HUES48 (cell line): ENCODE measurements around the gene PATE3.

Experiments
- H3K27ac ChIP-seq: one replicate; pipeline ENCODE4 v1.7.0; 2013; ENCODE audit warnings: low read depth, low read length, inconsistent platforms
- H3K27me3 ChIP-seq: 2 replicates; pipeline ENCODE4 v1.6.1; 2013; ENCODE audit warnings: mild to moderate bottlenecking, low read length; ENCODE audit not compliant: control insufficient read depth, insufficient read depth
- H3K36me3 ChIP-seq: 2 replicates; pipeline ENCODE4 v1.6.1; 2013; ENCODE audit warnings: low read length; ENCODE audit not compliant: control insufficient read depth, insufficient read depth
- H3K4me1 ChIP-seq: 2 replicates; pipeline ENCODE4 v1.6.1; 2013; ENCODE audit warnings: mild to moderate bottlenecking, low read length; ENCODE audit not compliant: control insufficient read depth, insufficient read depth
- H3K4me3 ChIP-seq: 2 replicates; pipeline ENCODE4 v1.5.1; 2013; ENCODE audit warnings: mild to moderate bottlenecking, low read depth, low read length
- H3K9ac ChIP-seq: 2 replicates; pipeline ENCODE4 v1.6.1; 2013; ENCODE audit warnings: mild to moderate bottlenecking, low read depth, low read length, moderate library complexity
- H3K9me3 ChIP-seq: 2 replicates; pipeline ENCODE4 v1.6.1; 2013; ENCODE audit warnings: low read length; ENCODE audit not compliant: control insufficient read depth, insufficient read depth

The PATE3 gene

DNA sequence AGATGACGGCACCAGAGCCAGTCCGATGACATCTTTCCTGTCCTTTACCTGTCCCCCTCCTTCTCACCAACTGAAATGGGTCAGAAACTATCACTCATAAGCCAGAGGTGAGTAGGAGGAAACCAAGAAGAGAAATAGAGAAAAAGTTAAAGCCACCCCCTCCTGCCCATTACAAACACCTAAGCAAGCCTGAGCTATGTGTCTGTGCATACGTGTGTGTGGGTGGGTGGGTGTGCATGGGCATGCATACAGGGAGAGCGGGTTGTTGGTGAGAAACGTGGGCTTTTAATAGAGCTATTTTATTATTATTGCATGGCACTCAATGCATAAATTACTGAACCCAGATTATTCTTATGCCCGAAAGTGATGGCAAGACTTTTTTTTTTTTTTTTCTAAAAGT lies 47.8 kb downstream of the PATE3 start:
- Histone ChIP-seq H3K4me1 (no peaks in the 10 kb centered on the region), H3K9ac (no peak overlapping the region), H3K9me3 (peaks cover 4% of the 10 kb centered on the region; the same call in 1 of the 2 replicates), H3K27me3 (no peaks in the 10 kb centered on the region), H3K36me3 (no peaks in the 10 kb centered on the region), H3K27ac (no peak overlapping the region), H3K4me3 (no peak overlapping the region)
